Measurements from ENCODE around the gene LPXN.
A peak's percentile ranks its signal among the peaks of the same experiment; 100 is the strongest.

The LPXN gene

GRCh38 chr11:58606930-58607714 lies 31.5 kb upstream of the LPXN start:
- Histone ChIP-seq H3K9me3 (ENCODE audit: control insufficient read depth, low read length) (no peaks in the 10 kb centered on the region), H3K27ac (ENCODE audit: insufficient read depth, low read length, poor library complexity, severe bottlenecking) (no peak overlapping the region), H3K4me3 (ENCODE audit: insufficient read depth, low read depth, low read length, poor library complexity, severe bottlenecking) (no peak overlapping the region), H3K27me3 (replicated peaks; ENCODE audit: control insufficient read depth, insufficient read depth, low read length, poor library complexity, severe bottlenecking) (no peaks in the 10 kb centered on the region), H3K36me3 (ENCODE audit: control insufficient read depth, insufficient read depth, low read length) (peaks cover 25% of the 10 kb centered on the region), H3K4me1 (ENCODE audit: control insufficient read depth, insufficient read depth, low read length, poor library complexity, severe bottlenecking) (no peaks in the 10 kb centered on the region)
- no peak for DNase-seq

GRCh38 chr11:58600510-58600909 lies 24.9 kb upstream of the LPXN start:
- no peaks in the 10 kb centered on the region for H3K27me3 ChIP-seq (replicated peaks; ENCODE audit: control insufficient read depth, insufficient read depth, low read length, poor library complexity, severe bottlenecking)
- no peak overlapping the region for H3K27ac ChIP-seq (ENCODE audit: insufficient read depth, low read length, poor library complexity, severe bottlenecking)
- no peaks in the 10 kb centered on the region for H3K36me3 ChIP-seq (ENCODE audit: control insufficient read depth, insufficient read depth, low read length)
- no peak for DNase-seq
- H3K4me1 ChIP-seq (ENCODE audit: control insufficient read depth, insufficient read depth, low read length, poor library complexity, severe bottlenecking) = peaks cover 6% of the 10 kb centered on the region
- no peaks in the 10 kb centered on the region for H3K9me3 ChIP-seq (ENCODE audit: control insufficient read depth, low read length)
- H3K4me3 ChIP-seq (ENCODE audit: insufficient read depth, low read depth, low read length, poor library complexity, severe bottlenecking) = no peak overlapping the region

GRCh38 chr11:58597486-58598144 lies 22.0 kb upstream of the LPXN start:
- Histone ChIP-seq H3K27ac (ENCODE audit: insufficient read depth, low read length, poor library complexity, severe bottlenecking) (no peak overlapping the region), H3K9me3 (ENCODE audit: control insufficient read depth, low read length) (no peaks in the 10 kb centered on the region), H3K4me3 (ENCODE audit: insufficient read depth, low read depth, low read length, poor library complexity, severe bottlenecking) (no peak overlapping the region), H3K4me1 (ENCODE audit: control insufficient read depth, insufficient read depth, low read length, poor library complexity, severe bottlenecking) (peaks cover 6% of the 10 kb centered on the region), H3K36me3 (ENCODE audit: control insufficient read depth, insufficient read depth, low read length) (no peaks in the 10 kb centered on the region), H3K27me3 (replicated peaks; ENCODE audit: control insufficient read depth, insufficient read depth, low read length, poor library complexity, severe bottlenecking) (no peaks in the 10 kb centered on the region)
- DNase-seq = no peak

GRCh38 chr11:58596621-58597020 lies 21.0 kb upstream of the LPXN start:
- peaks cover 6% of the 10 kb centered on the region for H3K4me1 ChIP-seq (ENCODE audit: control insufficient read depth, insufficient read depth, low read length, poor library complexity, severe bottlenecking)
- no peaks in the 10 kb centered on the region for H3K36me3 ChIP-seq (ENCODE audit: control insufficient read depth, insufficient read depth, low read length)
- no peaks in the 10 kb centered on the region for H3K9me3 ChIP-seq (ENCODE audit: control insufficient read depth, low read length)
- H3K27me3 ChIP-seq (replicated peaks; ENCODE audit: control insufficient read depth, insufficient read depth, low read length, poor library complexity, severe bottlenecking) = no peaks in the 10 kb centered on the region
- H3K4me3 ChIP-seq (ENCODE audit: insufficient read depth, low read depth, low read length, poor library complexity, severe bottlenecking) = no peak overlapping the region
- no peak overlapping the region for H3K27ac ChIP-seq (ENCODE audit: insufficient read depth, low read length, poor library complexity, severe bottlenecking)
- no peak for DNase-seq

DNA sequence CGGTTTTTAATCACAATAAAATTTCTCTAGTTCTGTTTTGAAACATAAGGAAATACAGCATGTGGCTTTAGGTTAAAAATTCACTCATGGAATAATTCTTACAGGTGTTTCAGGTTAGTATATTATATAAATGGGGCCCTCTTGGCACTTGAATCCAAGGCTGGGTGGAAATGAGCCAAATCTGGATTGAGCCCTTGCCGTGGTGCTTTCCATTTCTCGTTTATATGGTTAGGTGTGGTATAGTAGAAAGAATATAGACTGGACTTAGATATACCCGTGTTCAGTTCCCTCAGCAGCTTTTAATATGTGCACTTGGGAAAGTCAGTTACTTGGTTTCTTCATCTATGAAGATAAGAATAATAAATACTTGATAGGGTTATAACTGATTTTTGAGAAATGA lies 19.2 kb upstream of the LPXN start:
- Histone ChIP-seq H3K36me3 (ENCODE audit: control insufficient read depth, insufficient read depth, low read length) (no peaks in the 10 kb centered on the region), H3K27ac (ENCODE audit: insufficient read depth, low read length, poor library complexity, severe bottlenecking) (no peak overlapping the region), H3K4me3 (ENCODE audit: insufficient read depth, low read depth, low read length, poor library complexity, severe bottlenecking) (no peak overlapping the region), H3K27me3 (replicated peaks; ENCODE audit: control insufficient read depth, insufficient read depth, low read length, poor library complexity, severe bottlenecking) (no peaks in the 10 kb centered on the region), H3K9me3 (ENCODE audit: control insufficient read depth, low read length) (no peaks in the 10 kb centered on the region), H3K4me1 (ENCODE audit: control insufficient read depth, insufficient read depth, low read length, poor library complexity, severe bottlenecking) (peaks cover 6% of the 10 kb centered on the region)
- DNase-seq = no peak

DNA sequence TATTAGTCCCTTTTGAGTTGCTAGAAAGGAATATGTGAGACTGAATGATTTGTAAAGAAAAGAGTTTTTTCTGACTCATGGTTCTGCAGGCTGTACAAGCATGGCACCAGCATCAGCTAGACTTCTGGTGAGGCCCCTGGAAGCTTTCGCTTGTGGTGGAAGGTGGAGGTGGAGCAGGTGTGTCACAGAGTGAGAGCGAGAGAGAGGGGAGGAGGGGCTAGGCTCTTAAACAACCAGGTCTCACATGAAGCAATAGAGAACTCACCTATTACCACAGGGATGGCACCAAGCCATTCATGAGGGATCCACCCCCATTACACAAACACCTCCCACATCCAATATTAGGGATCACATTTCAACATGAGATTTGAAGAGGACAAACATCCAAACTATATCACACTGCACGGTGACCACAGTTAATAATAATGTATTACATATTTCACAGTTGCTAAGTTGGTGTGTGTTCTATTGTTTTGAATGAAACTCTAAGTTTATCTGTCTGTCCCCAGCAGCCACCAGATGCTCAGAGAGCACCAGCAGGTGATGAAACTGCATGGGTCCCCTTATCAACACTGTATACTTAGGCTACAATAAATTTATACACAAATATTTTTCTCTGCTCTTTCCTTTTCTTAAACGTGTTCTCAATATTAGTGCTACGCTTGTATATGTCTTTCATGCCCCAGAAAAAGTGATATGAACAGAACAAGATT lies 17.3 kb upstream of the LPXN start:
- Histone ChIP-seq H3K4me1 (ENCODE audit: control insufficient read depth, insufficient read depth, low read length, poor library complexity, severe bottlenecking) (peaks cover 6% of the 10 kb centered on the region), H3K36me3 (ENCODE audit: control insufficient read depth, insufficient read depth, low read length) (no peaks in the 10 kb centered on the region), H3K4me3 (ENCODE audit: insufficient read depth, low read depth, low read length, poor library complexity, severe bottlenecking) (no peak overlapping the region), H3K27ac (ENCODE audit: insufficient read depth, low read length, poor library complexity, severe bottlenecking) (no peak overlapping the region), H3K27me3 (replicated peaks; ENCODE audit: control insufficient read depth, insufficient read depth, low read length, poor library complexity, severe bottlenecking) (no peaks in the 10 kb centered on the region), H3K9me3 (ENCODE audit: control insufficient read depth, low read length) (no peaks in the 10 kb centered on the region)
- DNase-seq = no peak

- peaks cover 2% of the 10 kb centered on the region for H3K4me1 ChIP-seq (ENCODE audit: control insufficient read depth, insufficient read depth, low read length, poor library complexity, severe bottlenecking)
- no peak overlapping the region for H3K27ac ChIP-seq (ENCODE audit: insufficient read depth, low read length, poor library complexity, severe bottlenecking)
- no peaks in the 10 kb centered on the region for H3K9me3 ChIP-seq (ENCODE audit: control insufficient read depth, low read length)
- no peak overlapping the region for H3K4me3 ChIP-seq (ENCODE audit: insufficient read depth, low read depth, low read length, poor library complexity, severe bottlenecking)
- DNase-seq = no peak
- no peaks in the 10 kb centered on the region for H3K27me3 ChIP-seq (replicated peaks; ENCODE audit: control insufficient read depth, insufficient read depth, low read length, poor library complexity, severe bottlenecking)
- H3K36me3 ChIP-seq (ENCODE audit: control insufficient read depth, insufficient read depth, low read length) = no peaks in the 10 kb centered on the region
Measured at GRCh38 chr11:58591659-58592058, 16.0 kb upstream of the LPXN start.

GRCh38 chr11:58586998-58587397 lies 11.3 kb upstream of the LPXN start:
- H3K27ac ChIP-seq (ENCODE audit: insufficient read depth, low read length, poor library complexity, severe bottlenecking) = no peak overlapping the region
- H3K4me1 ChIP-seq (ENCODE audit: control insufficient read depth, insufficient read depth, low read length, poor library complexity, severe bottlenecking) = no peaks in the 10 kb centered on the region
- no peaks in the 10 kb centered on the region for H3K27me3 ChIP-seq (replicated peaks; ENCODE audit: control insufficient read depth, insufficient read depth, low read length, poor library complexity, severe bottlenecking)
- H3K36me3 ChIP-seq (ENCODE audit: control insufficient read depth, insufficient read depth, low read length) = peaks cover 10% of the 10 kb centered on the region
- H3K4me3 ChIP-seq (ENCODE audit: insufficient read depth, low read depth, low read length, poor library complexity, severe bottlenecking) = no peak overlapping the region
- no peak for DNase-seq
- H3K9me3 ChIP-seq (ENCODE audit: control insufficient read depth, low read length) = no peaks in the 10 kb centered on the region

DNA sequence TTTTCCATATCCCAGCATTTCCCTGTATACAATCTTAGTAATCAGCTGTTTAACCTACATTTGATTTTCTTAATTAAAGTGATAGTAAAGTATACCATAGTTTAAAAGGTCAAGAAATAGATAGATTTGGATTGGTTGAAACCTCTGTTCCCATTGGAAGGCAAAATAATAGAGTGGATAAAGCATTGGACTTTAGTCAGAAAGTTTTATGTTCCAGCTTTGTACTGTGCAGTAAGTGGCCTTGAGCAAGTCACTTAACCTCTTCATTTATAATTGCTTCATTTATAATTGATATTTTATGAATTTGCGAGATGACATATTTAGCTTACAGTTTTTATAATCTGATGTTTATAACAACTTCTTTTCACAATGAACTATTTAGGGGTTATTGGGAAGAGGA lies 6.8 kb upstream of the LPXN start:
- peaks cover 14% of the 10 kb centered on the region for H3K36me3 ChIP-seq (ENCODE audit: control insufficient read depth, insufficient read depth, low read length)
- H3K9me3 ChIP-seq (ENCODE audit: control insufficient read depth, low read length) = no peaks in the 10 kb centered on the region
- peaks cover 14% of the 10 kb centered on the region for H3K4me1 ChIP-seq (ENCODE audit: control insufficient read depth, insufficient read depth, low read length, poor library complexity, severe bottlenecking)
- no peaks in the 10 kb centered on the region for H3K27me3 ChIP-seq (replicated peaks; ENCODE audit: control insufficient read depth, insufficient read depth, low read length, poor library complexity, severe bottlenecking)
- no peak overlapping the region for H3K4me3 ChIP-seq (ENCODE audit: insufficient read depth, low read depth, low read length, poor library complexity, severe bottlenecking)
- DNase-seq = no peak
- H3K27ac ChIP-seq (ENCODE audit: insufficient read depth, low read length, poor library complexity, severe bottlenecking) = no peak overlapping the region

DNA sequence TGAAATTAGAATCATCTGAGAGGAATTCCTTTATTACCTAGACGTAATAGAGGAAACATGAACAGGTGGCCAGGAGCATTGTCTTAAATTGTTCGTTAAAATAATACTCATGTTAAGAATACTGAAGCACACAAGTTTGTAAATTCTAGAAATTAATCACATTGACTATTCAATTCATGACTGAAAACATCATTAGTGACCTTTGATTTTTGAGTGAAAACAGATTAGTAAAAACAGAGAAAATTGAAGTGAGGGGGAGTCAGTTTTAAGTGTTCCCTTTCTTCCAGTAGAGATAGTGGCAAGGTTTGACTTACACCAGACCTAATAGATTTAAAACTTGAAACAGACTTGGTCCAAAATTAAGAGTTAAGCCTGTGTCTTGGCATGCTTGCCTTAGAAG lies 4.7 kb upstream of the LPXN start:
- Histone ChIP-seq H3K27ac (ENCODE audit: insufficient read depth, low read length, poor library complexity, severe bottlenecking) (peak overlapping the region; percentile 99), H3K4me3 (ENCODE audit: insufficient read depth, low read depth, low read length, poor library complexity, severe bottlenecking) (peak overlapping the region; percentile 92), H3K27me3 (replicated peaks; ENCODE audit: control insufficient read depth, insufficient read depth, low read length, poor library complexity, severe bottlenecking) (no peaks in the 10 kb centered on the region), H3K36me3 (ENCODE audit: control insufficient read depth, insufficient read depth, low read length) (peaks cover 10% of the 10 kb centered on the region), H3K9me3 (ENCODE audit: control insufficient read depth, low read length) (no peaks in the 10 kb centered on the region), H3K4me1 (ENCODE audit: control insufficient read depth, insufficient read depth, low read length, poor library complexity, severe bottlenecking) (peaks cover 29% of the 10 kb centered on the region)
- no peak for DNase-seq
